Measurements from ENCODE around the gene STX2. TPM values are rescaled to one million over a fixed set of nuclear protein-coding genes. Genes with fewer than 3 reads are reported as not detected.

Gene STX2
- total RNA-seq, 1 experiment from 2014 or later = 11.2 TPM

GRCh38 chr12:130829391-130830245 lies 9.4 kb downstream of the STX2 start:
- peaks cover 32% of the 10 kb centered on the region for H3K4me1 ChIP-seq
- no peak overlapping the region for H3K4me3 ChIP-seq (ENCODE audit: low read depth, low read length)
- no TSS peak for BruUV-seq (replicated peaks)
- intact Hi-C loops (cut with micrococcal nuclease; ENCODE audit: unreplicated experiment) = no loop called here
- no peaks in the 10 kb centered on the region for H3K27me3 ChIP-seq (replicated peaks; ENCODE audit: control insufficient read depth, insufficient read depth, low read length)
- H3K27me3 Mint-ChIP-seq (ENCODE audit: insufficient read depth, unreplicated experiment) = no peaks in the 10 kb centered on the region
- H3K36me3 Mint-ChIP-seq (ENCODE audit: insufficient read depth, unreplicated experiment) = peaks cover 14% of the 10 kb centered on the region
- peaks cover 22% of the 10 kb centered on the region for H3K4me1 Mint-ChIP-seq (ENCODE audit: low read depth, unreplicated experiment)
- H3K9me3 Mint-ChIP-seq (ENCODE audit: unreplicated experiment) = no peaks in the 10 kb centered on the region
- H3K36me3 ChIP-seq (ENCODE audit: control insufficient read depth, insufficient read depth, low read length) = no peaks in the 10 kb centered on the region
- no peaks in the 10 kb centered on the region for H3K9me3 ChIP-seq
- POLR2A ChIA-PET = no interaction called here
- TF ChIP-seq CTCF (IDR thresholded peaks at IDR 0.05; ENCODE audit: insufficient read depth in 1 of 2, low read depth in 1 of 2, low read length in 1 of 2, severe bottlenecking in 1 of 2, unreplicated experiment in 1 of 2) = no peak
- CTCF ChIA-PET = no interaction called here
- DNase-seq = no peak
- no peak overlapping the region for H3K27ac Mint-ChIP-seq (ENCODE audit: unreplicated experiment)
- H3K4me3 Mint-ChIP-seq (ENCODE audit: unreplicated experiment) = no peak overlapping the region

GRCh38 chr12:130828895-130829294 lies 10.2 kb downstream of the STX2 start:
- H3K4me3 Mint-ChIP-seq (ENCODE audit: unreplicated experiment) = no peak overlapping the region
- no peak overlapping the region for H3K27ac Mint-ChIP-seq (ENCODE audit: unreplicated experiment)
- no peaks in the 10 kb centered on the region for H3K27me3 ChIP-seq (replicated peaks; ENCODE audit: control insufficient read depth, insufficient read depth, low read length)
- peaks cover 20% of the 10 kb centered on the region for H3K4me1 Mint-ChIP-seq (ENCODE audit: low read depth, unreplicated experiment)
- H3K9me3 ChIP-seq = no peaks in the 10 kb centered on the region
- intact Hi-C loops (cut with micrococcal nuclease; ENCODE audit: unreplicated experiment) = no loop called here
- TF ChIP-seq CTCF (IDR thresholded peaks at IDR 0.05; ENCODE audit: insufficient read depth in 1 of 2, low read depth in 1 of 2, low read length in 1 of 2, severe bottlenecking in 1 of 2, unreplicated experiment in 1 of 2) = no peak
- H3K36me3 ChIP-seq (ENCODE audit: control insufficient read depth, insufficient read depth, low read length) = no peaks in the 10 kb centered on the region
- CTCF ChIA-PET = interaction anchor here (0.7 kb wide), 1 partner anchor 252 kb away, joined by 3 read pairs; no protein-coding TSS in a partner anchor
- POLR2A ChIA-PET = no interaction called here
- no peaks in the 10 kb centered on the region for H3K27me3 Mint-ChIP-seq (ENCODE audit: insufficient read depth, unreplicated experiment)
- H3K4me3 ChIP-seq (ENCODE audit: low read depth, low read length) = no peak overlapping the region
- no TSS peak for BruUV-seq (replicated peaks)
- H3K9me3 Mint-ChIP-seq (ENCODE audit: unreplicated experiment) = no peaks in the 10 kb centered on the region
- H3K4me1 ChIP-seq = peaks cover 32% of the 10 kb centered on the region
- H3K36me3 Mint-ChIP-seq (ENCODE audit: insufficient read depth, unreplicated experiment) = peaks cover 14% of the 10 kb centered on the region
- no peak for DNase-seq

- DNase-seq = no peak
- H3K9me3 Mint-ChIP-seq (ENCODE audit: unreplicated experiment) = no peaks in the 10 kb centered on the region
- Histone ChIP-seq H3K36me3 (ENCODE audit: control insufficient read depth, insufficient read depth, low read length) (no peaks in the 10 kb centered on the region), H3K4me3 (ENCODE audit: low read depth, low read length) (no peak overlapping the region), H3K27me3 (replicated peaks; ENCODE audit: control insufficient read depth, insufficient read depth, low read length) (no peaks in the 10 kb centered on the region), H3K4me1 (peaks cover 25% of the 10 kb centered on the region), H3K9me3 (no peaks in the 10 kb centered on the region)
- no peak for TF ChIP-seq CTCF (IDR thresholded peaks at IDR 0.05; ENCODE audit: insufficient read depth in 1 of 2, low read depth in 1 of 2, low read length in 1 of 2, severe bottlenecking in 1 of 2, unreplicated experiment in 1 of 2)
- no TSS peak for BruUV-seq (replicated peaks)
- CTCF ChIA-PET = interaction anchor here (1.5 kb wide), 1 partner anchor 10 kb away, joined by 7 read pairs; no protein-coding TSS in a partner anchor
- intact Hi-C loops (cut with micrococcal nuclease; ENCODE audit: unreplicated experiment) = no loop called here
- H3K27ac Mint-ChIP-seq (ENCODE audit: unreplicated experiment) = no peak overlapping the region
- no peaks in the 10 kb centered on the region for H3K27me3 Mint-ChIP-seq (ENCODE audit: insufficient read depth, unreplicated experiment)
- H3K4me3 Mint-ChIP-seq (ENCODE audit: unreplicated experiment) = no peak overlapping the region
- H3K4me1 Mint-ChIP-seq (ENCODE audit: low read depth, unreplicated experiment) = peaks cover 5% of the 10 kb centered on the region
- H3K36me3 Mint-ChIP-seq (ENCODE audit: insufficient read depth, unreplicated experiment) = peaks cover 12% of the 10 kb centered on the region
- POLR2A ChIA-PET = no interaction called here
Observed at GRCh38 chr12:130827432-130827831, 11.6 kb downstream of the STX2 start.

All from Caco-2 (cell line).